ENCODE data around the gene NUP153.
"Not testable (repeated sequence)": the region's sequence is repeated elsewhere in the genome, so short reads cannot be mapped to it uniquely, and the experiment has no call there.

The NUP153 gene

DNA sequence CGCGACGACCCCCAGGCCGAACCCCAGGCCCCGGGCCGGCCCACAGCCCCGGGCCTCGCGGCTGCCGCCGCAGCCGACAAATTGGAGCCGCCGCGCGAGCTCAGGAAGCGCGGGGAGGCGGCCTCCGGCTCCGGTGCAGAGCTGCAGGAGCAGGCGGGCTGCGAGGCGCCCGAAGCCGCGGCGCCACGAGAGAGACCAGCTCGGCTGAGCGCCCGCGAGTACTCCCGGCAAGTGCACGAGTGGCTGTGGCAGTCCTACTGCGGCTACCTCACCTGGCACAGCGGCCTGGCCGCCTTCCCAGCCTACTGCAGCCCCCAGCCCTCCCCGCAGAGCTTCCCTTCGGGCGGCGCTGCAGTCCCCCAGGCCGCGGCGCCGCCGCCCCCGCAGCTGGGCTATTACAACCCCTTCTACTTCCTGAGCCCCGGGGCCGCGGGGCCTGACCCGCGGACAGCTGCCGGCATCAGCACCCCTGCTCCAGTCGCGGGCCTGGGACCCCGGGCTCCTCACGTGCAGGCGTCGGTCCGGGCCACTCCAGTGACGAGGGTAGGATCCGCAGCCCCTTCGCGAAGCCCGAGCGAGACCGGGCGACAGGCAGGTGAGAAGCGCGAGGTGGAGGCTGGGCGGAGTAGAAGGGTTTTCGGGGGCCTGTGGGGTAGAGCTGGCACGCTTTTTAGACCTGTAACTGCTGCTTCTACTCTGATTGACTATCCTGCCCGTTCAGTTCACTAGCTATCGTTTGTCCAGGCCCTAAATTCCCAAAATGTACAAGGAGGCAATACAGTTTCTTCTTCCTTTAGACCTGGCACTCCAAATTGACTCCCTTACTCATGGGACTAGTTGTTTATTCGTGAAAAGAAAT lies 106.0 kb downstream of the NUP153 start:
- peak; percentile 42 for DNase-seq

DNA sequence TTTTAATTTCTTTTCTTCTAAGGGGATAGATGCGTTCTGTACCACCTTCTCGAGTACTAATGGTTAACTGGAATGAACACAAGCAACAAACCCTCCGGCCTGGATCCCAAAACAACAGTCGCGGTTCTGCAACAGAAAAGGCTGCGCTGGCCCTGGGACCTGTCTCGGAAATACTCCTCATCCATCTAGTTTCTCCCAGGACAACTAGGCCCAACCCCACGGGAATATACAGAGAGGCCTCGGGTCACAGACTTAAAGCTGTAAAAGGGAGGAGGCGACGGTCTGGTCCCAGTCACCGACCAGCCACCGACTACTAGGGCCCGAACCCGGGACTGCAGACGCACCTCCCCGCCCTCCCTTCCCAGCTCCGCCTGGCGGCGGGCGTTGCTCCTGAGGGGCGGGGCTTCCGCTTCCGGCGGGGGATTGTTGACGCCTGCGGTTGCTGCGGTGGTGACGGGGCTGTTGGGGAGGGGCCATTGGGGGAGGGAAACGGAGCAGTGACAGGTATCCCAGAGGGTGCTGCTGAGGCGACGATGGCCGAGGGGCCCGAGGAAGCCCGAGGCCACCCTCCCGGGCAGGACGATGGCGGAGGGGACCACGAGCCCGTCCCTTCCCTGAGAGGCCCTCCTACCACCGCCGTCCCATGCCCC lies 106.7 kb downstream of the NUP153 start, which contains the start of gene FAM8A1:
Gene FAM8A1, plus strand, starts transcription at position 426 of the 650 bp plus-strand sequence. Its CDS starts 108 bp downstream, at position 534.
- DNase-seq = peak; percentile 96

DNA sequence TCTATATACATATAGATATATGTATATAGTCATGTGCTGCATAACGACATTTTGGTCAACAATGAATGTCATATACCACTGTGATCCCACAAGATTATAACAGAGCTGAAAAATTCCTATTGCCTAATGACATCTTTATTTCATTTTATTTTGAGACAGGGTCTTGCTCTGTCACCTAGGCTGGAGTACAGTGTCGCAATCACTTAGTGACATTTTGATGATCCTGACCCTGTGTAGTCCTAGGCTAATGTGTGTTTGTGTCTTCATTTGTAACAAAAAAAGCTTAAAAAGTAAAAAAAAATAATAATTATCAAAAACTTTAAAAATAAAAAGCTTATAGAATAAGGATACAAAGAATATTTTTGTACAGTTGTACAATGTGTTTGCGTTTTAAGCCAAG lies 110.6 kb downstream of the NUP153 start:
- DNase-seq = no peak

DNA sequence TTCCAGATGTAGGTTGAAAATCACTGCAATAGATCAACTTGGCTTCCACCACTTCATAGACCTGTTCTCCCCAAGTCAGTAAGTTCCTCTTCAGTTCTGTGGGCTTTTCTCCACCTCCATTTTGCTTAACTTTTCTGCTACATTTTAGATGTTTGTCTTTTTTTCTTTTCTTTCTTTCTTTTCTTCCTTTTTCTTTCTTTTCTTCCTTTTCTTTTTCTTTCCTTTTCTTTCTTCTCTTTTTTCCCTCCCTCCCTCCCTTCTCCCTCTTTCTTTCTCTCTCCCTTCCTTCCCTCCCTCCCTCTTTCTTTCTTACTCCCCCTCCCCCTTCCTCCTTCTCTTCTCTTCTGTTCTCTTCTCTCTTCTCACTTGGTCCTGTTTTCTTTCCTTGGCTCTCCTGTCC lies 113.5 kb downstream of the NUP153 start:
- no peak for DNase-seq

DNA sequence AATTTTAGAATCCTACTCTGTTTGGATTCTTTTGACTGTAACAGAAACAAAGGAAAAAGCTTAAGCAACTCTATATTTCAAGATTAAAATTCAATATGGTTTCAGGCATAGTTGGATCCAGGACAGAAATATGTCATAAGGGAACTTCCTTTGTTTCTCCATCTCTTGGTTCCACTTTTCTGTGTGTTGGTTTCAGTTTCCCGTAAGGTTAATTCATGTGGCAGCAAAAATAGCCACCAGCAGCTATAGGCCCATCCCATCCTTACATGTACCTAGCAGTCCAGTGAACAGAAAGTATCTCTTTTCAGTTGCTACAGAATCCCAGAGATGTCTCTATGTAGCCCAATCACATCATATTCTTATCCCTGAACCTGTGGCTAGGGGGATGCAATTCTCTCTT lies 115.4 kb downstream of the NUP153 start:
- DNase-seq = no peak

DNA sequence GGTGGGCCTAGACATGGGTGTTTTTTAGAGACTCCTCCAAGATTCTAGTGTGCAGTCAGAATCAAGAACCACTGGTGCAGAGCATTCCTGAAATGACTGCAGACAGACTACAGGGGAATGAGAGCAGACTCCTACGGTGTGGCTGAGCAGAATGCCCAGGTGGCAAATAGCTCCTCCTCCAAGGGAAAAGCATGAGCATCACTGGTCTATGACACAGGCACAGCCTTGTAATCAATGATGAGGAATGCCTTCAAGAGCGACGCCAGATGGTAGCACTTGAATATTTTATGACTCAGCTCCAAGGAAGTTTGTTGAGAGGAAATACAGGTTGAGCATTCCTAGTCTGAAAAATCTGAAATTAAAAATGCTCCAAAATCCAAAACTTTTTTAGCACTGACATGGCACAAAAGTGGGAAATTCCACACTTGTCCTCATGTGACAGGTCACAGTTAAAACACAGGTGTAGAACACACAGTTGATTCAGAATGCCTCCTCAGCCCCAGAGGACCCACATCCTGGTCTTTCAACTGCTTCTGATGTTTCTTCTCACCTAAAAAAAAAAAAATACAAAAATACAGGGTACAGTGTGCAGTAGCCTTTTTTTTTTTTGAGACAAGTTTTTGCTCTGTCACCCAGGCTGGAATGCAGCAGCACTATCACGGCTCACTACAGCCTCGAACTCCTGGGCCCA lies 117.2 kb downstream of the NUP153 start:
- DNase-seq = peak; percentile 12

DNA sequence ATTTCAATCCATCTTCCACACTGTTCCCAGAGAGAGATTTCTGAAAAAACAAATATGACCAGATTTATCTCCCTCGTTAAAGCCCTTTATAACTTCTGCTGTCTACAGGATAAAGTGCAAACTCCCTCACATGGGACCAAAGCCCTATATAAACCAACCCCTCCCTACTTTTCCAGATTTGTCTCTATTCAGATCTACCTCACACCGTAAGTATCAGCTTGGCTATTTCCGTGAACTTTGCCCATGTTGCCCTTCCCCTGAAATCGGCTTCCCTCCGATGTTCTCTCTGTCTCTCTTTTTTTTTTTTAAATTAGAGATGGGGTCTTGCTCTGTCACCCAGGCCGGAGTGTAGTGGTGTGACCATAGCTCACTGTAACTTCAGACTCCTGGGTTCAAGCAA lies 118.7 kb downstream of the NUP153 start:
- no peak for DNase-seq

DNA sequence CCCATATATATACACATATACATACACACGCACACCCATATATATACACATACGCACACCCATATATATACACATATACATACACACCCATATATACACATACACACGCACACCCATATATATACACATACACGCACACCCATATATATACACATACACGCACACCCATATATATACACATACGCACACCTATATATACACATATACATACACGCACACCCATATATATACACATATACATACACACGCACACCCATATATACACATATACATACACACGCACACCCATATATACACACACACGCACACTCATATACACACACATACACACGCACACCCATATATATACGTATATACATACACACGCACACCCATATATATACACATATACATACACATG lies 120.1 kb downstream of the NUP153 start:
- not testable (repeated sequence) for DNase-seq

DNA sequence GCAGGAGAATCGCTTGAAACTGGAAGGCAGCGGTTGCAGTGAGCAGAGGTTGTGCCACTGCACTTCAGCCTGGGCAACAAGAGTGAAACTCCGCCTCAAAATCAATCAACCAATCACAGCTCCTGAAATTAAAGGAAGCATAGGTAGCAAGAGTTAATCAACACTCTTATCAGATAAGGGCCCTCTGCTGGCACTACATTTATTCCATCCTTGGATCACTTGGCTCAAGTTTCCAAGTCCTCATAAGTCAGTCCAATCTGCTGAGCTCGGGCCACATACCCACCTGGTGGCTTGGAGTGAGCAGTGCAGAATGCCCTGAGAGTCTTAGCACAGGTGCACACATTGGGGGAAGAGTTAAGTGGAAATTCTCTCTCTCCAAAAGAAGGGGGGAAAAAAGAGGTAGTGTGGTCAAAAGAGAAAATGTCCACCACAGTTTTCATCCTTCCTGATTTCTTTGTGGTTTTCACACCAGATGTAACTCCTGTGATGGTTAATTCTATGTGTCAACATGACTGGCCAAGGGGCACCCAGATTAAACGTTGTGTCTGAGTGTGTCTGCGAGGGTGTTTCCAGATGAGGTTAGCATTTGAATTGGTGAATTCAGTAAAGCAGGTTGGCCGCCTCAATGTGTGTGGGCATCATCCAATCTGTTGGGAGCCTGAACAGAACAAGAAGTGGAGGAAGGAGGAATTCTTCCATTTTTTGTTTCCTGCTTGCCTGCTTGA lies 120.8 kb downstream of the NUP153 start:
- DNase-seq = no peak

DNA sequence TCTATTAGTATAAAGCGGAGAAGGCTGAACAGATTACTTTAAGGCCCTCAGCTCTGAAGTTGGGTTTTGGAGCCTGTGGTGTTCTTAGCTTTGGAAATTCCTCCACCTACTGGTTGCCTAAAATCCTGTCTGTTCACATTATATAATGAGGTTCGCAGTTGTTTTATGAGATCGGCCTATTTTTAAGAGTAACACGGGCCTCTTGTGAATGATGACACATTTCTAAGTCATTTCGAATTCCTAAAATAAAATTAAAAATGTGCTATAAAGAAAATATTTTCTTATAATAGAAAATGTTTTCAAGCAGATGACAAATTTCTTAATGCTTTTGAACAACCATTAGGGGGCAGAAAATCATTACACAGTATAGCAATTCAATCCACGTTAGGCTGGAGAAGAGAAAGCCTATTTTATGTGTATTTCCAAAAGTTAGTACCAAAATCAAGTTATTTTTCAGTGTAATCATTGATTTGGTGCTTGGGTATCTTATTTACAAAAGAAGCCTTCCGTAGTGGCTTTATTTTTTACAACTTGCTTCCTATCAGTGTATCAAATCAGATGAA lies 122.4 kb downstream of the NUP153 start:
- no peak for DNase-seq

DNA sequence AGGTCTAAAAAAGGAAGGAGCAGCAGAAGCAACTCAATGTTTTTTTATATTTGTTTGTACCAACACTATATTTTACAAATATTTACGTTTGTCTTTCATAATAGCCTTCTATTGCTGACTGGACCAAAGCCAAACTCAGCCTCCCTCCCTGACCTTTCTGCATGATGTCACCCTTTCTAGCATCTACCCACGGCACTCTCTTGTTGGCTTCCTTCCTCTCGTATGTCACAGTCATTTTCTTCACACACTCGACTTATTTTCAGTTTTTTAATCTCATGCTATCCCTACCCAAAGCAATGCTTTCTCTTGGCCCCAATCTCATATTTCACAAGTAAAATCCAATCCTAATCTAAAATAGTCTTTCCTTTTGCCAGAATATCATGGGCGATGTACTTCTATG lies 122.9 kb downstream of the NUP153 start:
- DNase-seq = no peak

DNA sequence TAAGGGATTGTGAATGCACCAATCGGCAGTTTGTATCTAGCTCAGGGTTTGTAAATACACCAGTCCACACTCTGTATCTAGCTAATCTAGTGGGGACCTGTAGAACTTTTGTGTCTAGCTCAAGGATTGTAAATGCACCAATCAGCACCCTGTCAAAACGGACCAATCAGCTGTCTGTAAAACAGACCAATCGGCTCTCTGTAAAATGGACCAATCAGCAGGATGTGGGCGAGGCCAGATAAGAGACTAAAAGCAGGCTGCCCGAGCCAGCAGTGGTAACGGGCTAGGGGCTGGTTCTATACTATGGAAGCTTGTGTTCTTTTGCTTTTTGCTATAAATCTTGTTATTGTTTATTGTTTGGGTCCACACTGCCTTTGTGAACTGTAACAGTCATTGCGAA lies 125.4 kb downstream of the NUP153 start:
- not testable (repeated sequence) for DNase-seq

DNA sequence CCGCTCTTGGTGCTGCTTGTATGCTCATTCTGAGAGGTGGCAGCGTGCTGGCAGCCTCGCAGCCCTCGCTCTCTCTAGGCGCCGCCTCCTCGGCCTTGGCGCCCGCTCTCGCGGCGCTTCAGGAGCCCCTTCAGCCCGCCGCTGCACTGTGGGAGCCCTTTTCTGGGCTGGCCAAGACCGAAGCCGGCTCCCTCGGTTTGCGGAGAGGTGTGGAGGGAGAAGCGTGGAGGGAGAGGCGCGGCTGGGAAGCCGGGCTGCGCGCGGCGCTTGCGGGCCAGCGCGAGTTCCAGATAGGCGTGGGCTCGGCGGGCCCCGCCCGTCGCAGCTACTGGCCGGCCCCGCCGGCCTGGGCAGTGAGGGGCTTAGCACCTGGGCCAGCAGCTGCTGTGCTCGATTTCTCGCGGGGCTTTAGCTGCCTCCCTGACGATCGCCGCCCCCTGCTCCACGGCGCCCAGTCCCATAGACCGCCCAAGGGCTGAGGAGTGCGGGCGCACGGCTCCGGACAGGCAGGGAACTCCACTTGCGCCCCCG lies 126.1 kb downstream of the NUP153 start:
- DNase-seq = peak; percentile 13

DNA sequence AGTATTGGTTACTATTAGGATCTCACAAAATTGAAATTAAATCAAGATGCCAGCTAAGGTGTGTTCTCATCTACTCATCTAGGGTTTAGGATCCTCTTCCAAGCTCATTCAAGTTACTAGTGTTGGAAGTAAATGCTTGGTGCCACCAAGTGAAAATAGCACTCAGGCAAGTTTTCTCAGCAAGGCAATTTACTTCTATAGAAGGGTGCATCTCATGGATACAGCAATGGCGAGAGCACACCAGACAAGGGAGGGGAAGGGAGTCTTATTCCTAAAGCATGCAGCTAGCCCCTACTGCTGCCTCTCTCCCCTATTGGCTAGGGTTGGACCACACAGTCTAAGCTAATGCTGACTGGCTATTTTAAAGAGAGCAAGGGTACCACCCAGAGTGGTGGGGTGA lies 129.7 kb downstream of the NUP153 start:
- DNase-seq = no peak

DNA sequence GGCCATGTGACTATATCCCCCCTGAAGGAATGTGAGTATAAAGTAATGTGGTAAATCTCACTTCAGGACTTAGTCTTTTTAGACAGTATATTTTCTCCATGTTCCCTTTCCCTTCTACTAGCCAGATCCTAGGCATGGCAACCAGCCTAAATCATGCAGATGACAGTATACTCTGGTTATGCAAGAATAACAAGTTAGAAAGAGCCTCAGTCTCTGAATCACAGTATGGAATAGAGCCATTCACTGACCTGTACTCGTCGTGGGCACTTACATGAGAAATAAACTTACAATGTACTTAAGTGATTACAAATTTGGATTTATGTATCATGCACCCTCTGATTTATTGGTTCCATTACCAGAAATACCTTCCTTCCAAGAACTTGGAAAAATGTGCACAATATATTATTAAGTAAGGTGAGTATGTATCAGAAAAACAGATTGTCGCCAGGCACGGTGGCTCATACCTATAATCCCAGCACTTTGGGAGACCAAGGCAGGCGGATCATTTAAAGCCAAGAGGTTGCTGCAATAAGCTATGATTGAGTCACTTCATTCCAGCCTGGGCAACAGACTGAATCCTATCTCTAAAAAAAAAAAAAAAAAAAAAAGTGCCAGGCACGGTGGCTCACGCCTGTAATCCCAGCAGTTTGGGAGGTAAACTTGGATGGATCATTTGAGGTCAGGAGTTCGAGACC lies 131.7 kb downstream of the NUP153 start:
- no peak for DNase-seq

DNA sequence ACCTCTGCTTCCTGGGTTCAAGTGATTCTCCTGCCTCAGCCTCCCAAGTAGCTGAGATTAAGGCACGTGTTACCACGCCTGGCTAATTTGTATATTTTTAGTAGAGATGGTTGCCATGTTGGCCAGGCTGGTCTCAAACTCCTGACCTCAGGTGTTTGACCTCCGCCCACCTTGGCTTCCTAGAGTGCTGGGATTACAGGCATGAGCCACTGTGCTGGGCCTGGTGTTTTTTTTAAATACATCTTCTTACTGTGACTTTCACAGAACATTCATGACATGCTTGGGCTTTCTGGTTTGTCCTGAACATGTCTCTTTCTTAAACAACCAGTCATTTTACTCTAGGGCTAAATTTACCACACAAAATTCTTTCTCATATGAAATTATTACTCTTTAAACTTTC lies 141.3 kb downstream of the NUP153 start:
- no peak for DNase-seq

Data from activated gamma-delta T cell treated with Interleukin-2 at 50 U/mL for 16 hours (primary cell).